GM12878 (cell line): ENCODE data around the gene RASAL1.

ENCODE experiments used
- BCL11A ChIP-seq: IDR thresholded peaks from 2 replicates; pipeline ENCODE4 v1.6.1; 2011; ENCODE audit warnings: low read depth, low read length
- GABPA ChIP-seq: IDR thresholded peaks from 2 replicates; pipeline ENCODE4 v1.6.1; 2014; ENCODE audit warnings: antibody characterized with exemption, low read depth, mild to moderate bottlenecking, inconsistent platforms
- MYB ChIP-seq: fragments of 150-350 bp; IDR thresholded peaks from 2 replicates; pipeline ENCODE4 v1.6.1; 2014; ENCODE audit warnings: mild to moderate bottlenecking, low read depth, low read length, borderline replicate concordance
- RFX5 ChIP-seq: IDR thresholded peaks from 2 replicates; pipeline ENCODE4 v1.6.1; 2011; ENCODE audit warnings: low read depth, low read length, improper control_type of control experiment
- TF ChIP-seq, protein P1 (sequence below): IDR thresholded peaks from 2 replicates; pipeline ENCODE4 v1.6.1; 2012; ENCODE audit warnings: mild to moderate bottlenecking, low read depth, low read length

DNA sequence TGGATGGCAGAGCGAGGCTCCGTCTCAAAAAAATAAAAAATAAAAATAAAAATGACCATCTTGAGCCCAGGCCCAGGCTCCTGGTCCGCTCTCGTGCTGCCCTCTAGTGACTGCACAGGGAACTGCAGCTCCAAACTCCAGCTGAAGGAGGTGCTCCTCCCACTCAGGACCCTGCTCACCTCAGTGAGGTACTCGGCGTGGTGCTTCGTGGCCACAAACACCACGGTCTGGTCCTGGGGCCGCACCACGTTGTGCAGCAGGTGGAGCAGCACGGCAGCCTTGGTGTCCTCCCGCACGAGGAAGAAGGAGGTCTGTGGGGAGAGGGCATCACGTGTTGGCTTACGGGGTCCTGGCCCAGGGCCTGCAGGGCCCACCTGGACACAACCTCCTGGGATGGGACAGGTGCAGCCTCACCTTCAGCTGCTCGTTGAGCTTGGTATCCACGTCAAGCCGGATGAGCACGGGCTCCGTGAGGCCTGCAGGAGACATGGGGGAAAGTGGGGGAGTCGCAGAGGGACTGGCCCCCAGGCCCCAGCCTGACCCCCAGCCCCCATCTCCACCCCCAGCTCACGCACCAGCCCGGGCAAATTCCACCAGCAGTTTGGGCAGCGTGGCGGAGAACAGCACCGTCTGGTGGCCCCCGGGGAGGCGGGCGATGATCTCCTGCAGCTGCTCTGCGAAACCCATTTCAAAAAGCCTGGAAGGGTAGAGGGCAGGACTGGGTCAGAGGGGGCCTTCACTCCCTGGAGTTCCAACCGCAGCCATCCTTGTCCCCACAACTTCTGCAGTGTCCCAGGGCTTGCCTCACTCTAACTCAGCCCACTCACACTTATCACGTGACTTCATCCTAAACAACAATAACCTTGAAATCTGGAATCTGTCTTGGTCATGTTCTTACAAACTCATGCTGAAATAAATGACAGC, 39.2 kb upstream of the RASAL1 start:
- no peak for TF ChIP-seq GABPA
- TF ChIP-seq, protein P1, sequence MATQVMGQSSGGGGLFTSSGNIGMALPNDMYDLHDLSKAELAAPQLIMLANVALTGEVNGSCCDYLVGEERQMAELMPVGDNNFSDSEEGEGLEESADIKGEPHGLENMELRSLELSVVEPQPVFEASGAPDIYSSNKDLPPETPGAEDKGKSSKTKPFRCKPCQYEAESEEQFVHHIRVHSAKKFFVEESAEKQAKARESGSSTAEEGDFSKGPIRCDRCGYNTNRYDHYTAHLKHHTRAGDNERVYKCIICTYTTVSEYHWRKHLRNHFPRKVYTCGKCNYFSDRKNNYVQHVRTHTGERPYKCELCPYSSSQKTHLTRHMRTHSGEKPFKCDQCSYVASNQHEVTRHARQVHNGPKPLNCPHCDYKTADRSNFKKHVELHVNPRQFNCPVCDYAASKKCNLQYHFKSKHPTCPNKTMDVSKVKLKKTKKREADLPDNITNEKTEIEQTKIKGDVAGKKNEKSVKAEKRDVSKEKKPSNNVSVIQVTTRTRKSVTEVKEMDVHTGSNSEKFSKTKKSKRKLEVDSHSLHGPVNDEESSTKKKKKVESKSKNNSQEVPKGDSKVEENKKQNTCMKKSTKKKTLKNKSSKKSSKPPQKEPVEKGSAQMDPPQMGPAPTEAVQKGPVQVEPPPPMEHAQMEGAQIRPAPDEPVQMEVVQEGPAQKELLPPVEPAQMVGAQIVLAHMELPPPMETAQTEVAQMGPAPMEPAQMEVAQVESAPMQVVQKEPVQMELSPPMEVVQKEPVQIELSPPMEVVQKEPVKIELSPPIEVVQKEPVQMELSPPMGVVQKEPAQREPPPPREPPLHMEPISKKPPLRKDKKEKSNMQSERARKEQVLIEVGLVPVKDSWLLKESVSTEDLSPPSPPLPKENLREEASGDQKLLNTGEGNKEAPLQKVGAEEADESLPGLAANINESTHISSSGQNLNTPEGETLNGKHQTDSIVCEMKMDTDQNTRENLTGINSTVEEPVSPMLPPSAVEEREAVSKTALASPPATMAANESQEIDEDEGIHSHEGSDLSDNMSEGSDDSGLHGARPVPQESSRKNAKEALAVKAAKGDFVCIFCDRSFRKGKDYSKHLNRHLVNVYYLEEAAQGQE: no peak
- no peak for TF ChIP-seq BCL11A
- no peak for TF ChIP-seq MYB
- TF ChIP-seq RFX5: no peak
